ENCODE data around the gene C11orf21.

C11orf21 gene

GRCh38 chr11:2270322-2271076 lies 31.2 kb downstream of the C11orf21 start, which contains the start of gene ASCL2:
Gene ASCL2, minus strand, starts transcription at chr11:2270588. Its CDS starts 256 bp downstream, at chr11:2270332.
- DNase-seq, result no peak

DNA sequence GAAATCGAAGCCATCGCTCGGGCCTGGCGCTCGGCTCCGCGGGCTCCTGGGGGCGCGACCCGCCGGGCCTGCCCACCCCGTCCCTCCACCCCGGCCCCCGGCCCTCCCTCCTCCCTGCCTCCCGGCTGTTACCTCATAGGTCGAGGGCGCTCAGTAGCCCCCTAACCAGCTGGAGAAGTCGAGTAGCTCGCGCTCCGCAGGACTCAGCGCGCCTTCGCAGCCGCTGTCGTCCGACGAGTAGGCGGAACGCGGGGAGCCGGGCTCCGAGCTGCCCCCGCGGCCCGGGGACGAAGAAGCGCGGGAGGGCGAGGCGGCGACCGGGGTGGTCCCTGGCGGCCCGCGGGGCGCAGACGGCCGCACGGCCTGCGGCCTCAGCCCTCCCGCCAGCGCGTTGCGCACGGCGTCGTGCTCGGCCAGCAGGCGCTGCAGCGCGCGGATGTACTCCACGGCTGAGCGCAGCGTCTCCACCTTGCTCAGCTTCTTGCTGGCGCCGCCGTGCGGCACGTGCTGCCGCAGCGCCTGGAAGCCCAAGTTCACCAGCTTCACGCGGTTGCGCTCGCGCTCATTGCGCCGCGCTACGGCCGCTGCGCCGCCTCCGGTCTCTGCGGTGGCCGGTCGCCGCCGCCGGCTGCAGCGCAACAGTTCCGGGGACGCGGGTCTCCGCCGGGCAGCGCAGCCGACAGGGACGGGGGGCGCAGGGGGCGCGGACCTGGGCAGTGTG lies 32.0 kb downstream of the C11orf21 start:
- no peak for DNase-seq

DNA sequence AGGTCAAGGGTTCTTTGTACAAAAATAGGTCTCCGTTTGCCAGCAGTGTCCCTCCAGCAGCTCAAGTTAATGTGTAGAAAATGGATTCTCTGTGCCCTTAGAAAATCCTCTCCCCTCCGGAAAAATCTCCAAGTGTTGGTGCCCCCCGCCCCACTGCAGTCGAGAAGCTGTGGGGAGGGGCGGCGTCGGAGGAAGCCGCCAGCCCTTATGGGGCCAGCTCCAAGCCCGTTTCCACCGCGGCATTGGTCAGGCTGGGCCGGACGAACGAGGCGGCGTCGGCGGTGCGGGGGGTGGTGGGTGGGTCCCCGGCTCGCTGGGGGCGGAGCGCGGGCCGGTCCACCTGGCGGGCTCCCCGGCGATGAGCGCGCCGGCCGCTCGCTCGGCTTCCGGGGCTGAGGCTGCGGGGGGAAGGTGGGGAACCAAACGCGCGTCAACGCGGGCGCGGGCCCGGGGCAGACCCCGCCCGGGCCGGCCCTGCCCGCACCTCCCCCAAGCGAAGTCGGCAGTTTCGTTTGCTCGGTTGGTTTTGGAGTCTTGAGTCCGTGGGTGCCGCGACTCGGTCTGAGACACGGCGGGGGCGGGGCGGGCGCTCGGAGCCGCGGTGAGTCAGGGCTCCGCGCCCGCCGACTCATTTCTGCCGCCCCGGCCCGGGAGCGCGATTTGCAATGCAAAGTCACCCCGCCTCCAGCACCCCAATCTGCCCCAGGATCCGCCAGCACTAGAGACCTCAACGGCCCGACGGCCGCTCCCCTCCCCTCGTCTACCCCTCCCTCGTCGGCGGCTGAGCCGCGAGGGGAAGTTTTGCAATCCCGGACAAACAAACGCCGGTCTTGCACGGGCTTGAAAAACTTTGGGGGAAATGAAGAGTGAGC lies 32.8 kb downstream of the C11orf21 start:
- no peak for DNase-seq

GRCh38 chr11:2267851-2268728 lies 33.6 kb downstream of the C11orf21 start:
- no peak for DNase-seq

GRCh38 chr11:2267306-2267850 lies 34.3 kb downstream of the C11orf21 start:
- no peak for DNase-seq

DNA sequence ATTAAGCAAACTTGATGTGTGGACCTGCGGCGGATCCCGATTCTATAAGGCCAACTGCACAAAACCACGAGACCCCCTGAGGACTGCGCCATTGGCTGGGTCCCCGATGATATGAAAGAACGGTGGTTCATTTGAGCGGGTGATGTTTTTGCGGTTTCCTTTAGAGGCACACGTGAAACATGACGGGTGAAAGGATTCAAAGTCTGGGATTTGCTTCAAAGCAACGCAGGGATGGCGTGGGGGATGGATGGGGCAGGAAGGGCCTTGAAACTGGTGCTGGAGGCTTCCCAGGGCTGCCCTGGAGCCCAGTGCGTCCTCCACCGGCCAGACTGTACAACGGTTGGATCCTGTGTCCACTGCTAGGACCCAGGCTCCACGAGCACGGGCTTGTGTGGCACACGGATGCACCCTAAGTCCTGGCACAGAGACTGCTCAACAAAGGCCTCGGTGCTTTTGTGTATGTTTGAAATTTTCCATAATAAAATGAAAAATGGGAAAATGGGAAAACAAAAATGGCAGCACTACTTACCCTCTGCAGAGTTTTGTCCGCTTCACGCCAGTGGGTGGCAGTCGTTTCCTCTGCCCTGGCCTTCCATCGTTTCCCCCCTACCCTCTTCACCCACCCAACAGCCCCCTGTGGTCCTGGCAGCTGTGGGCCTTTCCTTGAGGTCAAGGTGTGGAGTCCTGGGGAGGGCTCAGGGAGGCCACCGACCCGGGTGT lies 35.0 kb downstream of the C11orf21 start:
- DNase-seq, result no peak

GRCh38 chr11:2265854-2266585 lies 35.7 kb downstream of the C11orf21 start:
- DNase-seq, result no peak

GRCh38 chr11:2265396-2265795 lies 36.3 kb downstream of the C11orf21 start:
- DNase-seq, result no peak

- DNase-seq, result no peak
Measured at GRCh38 chr11:2264366-2265053, 37.2 kb downstream of the C11orf21 start.

- DNase-seq, result no peak
Measured at GRCh38 chr11:2263724-2264360, 37.9 kb downstream of the C11orf21 start.

DNA sequence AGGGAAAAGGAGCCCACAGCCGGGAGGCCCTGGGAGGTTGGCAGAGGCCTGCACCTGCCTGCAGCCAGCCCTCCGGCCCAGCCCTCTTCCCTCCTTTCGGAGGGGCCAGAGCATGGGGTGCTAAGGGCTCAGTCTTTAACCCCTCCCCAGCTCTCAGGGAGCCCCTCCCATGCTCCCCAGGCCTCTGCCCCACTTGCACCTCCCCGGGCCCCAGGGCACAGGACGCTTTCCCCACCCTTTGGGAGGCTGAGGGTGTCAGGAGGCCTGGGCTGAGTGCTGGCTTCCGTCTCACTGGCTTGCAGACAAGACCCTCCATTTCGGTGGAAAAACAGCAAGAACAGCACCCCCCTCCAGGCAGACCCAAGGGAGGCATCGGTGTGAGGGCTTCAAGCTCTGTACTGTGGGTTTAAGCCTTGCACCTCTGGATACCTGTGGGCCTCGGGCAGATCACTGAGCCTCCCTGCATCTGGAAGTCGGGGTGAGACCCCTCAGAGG lies 38.6 kb downstream of the C11orf21 start:
- DNase-seq, result no peak

GRCh38 chr11:2262301-2263070 lies 39.2 kb downstream of the C11orf21 start:
- no peak for DNase-seq

DNA sequence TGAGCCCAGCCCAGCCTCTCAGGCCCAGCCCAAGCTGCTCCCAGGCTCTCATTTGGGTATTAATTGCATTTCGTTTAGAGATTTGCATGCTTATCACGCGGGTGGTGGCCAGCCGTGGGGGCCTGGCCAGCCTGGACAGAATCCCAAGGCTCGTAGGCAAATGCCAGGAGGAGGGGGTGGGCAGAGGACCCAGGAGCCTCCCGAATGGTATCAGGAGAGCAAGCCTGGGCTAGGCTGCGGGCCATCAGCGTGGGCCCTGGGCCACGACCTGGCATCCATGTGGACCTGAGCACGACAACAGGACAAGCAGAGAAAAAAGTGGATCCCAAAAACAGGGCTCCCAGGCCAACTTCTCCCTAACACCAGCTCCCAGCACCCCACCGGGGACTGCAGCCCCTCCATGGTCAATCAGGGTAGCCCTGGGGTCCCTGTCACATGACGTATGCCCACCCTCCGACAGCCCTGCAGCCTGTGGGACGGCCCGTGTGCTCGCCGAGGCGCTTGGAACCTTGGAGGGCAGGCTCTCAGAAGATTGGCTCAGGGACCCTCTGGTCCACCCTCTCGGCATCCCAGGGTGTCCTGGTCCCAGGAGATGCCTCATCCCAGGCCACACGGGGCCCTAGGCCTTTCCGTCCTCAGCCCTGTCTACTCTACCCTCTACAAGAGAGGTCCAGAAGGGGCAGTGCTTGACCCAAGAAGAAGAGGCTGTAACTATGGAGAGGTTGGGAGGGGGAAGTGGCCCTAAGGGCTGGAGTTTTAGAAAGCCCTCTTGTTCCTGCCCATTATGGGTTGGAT lies 40.1 kb downstream of the C11orf21 start:
- no peak for DNase-seq

DNA sequence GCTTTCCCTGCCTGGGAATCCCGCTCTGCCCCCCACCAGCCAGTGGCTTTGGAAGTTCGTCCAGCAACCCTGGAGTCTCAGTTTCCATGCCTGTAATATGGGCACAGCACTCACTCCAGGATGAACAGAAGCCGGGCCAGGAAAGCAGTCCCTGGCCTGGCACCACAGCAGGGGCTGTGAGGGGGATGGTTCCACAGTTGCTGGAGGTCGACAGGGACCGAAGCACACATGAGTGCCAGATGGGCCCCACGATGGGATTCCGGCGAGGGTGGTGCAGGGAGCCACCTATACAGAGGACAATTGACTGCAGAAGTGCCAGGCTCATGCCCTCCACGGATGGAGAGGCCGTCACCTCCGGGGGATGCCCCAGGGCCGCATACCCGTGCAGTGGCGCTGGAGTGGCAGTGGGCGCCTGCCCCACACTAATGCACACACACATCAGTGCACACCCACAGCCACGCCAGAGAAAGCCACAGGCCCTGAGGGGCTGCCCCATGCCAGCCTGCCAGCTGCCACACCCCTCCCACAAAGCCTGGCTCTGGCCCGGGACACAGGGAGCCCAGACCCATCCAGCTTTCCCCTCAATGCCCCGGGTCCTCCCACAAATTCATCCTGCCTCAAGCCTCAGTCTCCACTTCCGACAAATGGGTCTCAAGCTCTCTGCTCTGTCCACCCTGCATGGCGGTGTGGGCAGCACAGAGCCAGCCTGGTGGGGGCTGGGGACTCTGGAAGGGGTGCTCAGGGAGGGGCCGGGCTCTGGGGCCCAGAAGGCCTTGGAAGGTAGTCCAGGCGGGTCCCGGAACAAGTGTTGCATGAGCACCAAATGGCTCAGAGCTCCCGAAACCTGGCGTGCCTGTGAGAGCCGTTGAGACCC lies 41.0 kb downstream of the C11orf21 start:
- DNase-seq, result no peak

DNA sequence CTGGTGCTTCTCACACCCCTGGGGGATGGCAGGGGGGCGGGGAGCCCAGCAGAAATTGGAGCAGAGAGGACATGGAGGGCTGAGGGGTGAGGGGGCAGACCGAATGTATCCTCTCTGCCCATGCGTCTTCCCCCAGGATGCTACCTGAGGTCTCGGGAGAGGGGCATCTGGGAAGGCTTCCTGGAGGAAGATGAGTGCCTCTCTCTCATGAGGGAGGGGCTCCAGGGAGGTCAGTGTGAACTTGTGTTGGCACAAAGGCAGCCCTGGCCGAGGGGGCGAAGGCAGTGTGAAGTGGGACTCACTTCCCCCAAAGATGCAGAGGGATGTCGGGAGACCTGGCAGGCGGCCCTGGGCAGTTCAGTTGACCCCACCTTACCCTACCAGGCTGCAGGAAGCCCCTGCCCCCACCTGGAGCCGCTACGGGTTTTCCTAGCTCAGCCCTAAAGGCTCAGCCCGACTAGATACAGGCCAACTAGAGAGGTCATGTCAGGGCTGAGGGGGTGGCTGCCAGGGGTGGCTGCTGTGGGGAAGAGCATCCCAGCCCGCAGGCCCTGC lies 41.7 kb downstream of the C11orf21 start:
- no peak for DNase-seq

DNA sequence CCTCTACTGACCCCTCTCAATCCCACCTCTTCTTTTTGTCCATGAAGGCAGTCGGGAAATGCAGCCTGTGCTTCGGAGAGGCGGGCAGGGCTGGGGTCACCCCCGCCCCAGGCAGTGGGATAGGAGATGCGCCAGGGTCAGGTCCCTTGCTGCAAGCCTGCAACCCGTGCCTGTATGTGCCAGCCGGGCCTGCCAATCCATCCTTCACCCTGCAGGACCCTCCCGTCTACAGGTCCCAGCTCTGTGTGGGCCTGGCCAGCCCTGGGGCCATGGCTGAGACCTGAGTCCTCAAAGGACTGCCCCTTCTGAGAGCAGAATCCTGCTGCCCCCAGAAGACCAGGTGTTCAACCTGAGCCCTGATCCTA lies 42.3 kb downstream of the C11orf21 start:
- DNase-seq, result no peak
